ENCODE data around the gene CD177.
"Not testable (repeated sequence)": the region's sequence is repeated elsewhere in the genome, so short reads cannot be mapped to it uniquely, and the experiment has no call there.

GRCh38 chr19:43340101-43340500 is 13.4 kb upstream of the CD177 start:
- TF ChIP-seq CTCF (IDR thresholded peaks at IDR 0.05; ENCODE audit: insufficient read depth, low read length, poor library complexity, severe bottlenecking); EZH2phosphoT487 (conservative IDR thresholded peaks at IDR 0.05; ENCODE audit: low read length): not testable (repeated sequence)
